8988T (cell line): Measurements from ENCODE around the gene SEPHS1.
"Not testable (repeated sequence)": the region's sequence is repeated elsewhere in the genome, so short reads cannot be mapped to it uniquely, and the experiment has no call there.

ENCODE experiments used
- DNase-seq: peaks from one replicate; pipeline ENCODE4 v3.0.0; 2011

The SEPHS1 gene

DNA sequence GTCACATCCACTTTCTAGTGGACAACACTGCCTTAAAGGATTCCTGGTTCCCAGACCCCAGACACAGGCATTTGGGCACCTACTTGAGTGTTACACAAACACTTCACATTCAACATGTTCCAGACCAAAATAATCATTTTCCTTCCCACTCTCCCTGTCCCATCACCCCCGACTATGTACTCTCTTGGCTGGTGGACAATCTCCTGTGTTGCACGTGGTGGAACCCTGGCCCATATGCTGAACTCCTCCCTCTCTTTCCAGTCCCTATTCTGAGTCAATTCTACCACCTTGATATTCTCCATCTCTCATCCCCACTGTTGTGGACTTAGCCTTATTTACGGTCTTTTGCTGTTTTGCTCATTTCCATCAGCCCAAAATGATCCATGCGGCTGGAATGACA is 8.3 kb upstream of the SEPHS1 start:
- no peak for DNase-seq

DNA sequence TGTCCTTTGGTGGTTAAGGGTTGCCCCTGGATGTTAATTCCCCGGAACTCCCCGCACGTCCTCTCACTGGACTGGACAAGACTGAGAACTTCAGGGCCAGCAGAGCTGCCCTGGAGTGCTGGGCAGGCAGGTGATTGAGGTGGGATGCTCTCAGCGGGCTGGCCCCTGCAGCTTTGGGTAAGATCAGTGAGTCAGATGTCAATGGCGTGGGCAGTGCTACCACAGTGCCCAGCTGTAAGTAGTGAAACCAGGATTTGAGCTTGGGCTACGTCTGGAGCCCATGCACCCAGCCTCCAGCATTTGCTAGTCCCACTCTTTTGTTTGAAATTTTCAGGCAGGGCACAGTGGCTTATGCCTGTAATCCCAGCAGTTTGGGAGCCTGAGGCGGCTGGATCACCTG is 6.7 kb upstream of the SEPHS1 start:
- no peak for DNase-seq

DNA sequence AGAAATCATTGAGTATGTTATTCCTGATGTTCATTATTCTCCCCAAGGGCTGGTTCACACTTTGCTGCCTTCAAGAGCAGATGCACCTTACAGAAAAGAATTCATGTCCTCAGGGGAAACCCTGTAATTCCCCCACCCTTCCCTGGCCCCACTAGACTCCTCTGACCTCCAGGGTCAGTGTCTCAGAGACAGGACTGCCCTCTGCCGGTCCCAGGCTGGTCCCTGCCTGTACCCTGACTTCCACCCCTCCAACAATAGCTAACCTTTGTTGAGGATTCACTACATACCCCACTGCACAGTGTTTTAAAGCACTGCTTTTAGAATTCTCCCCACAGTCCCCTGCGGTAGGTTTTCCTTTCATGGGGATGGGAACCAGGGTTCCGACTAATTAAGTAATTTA is 4.4 kb upstream of the SEPHS1 start:
- DNase-seq: no peak

DNA sequence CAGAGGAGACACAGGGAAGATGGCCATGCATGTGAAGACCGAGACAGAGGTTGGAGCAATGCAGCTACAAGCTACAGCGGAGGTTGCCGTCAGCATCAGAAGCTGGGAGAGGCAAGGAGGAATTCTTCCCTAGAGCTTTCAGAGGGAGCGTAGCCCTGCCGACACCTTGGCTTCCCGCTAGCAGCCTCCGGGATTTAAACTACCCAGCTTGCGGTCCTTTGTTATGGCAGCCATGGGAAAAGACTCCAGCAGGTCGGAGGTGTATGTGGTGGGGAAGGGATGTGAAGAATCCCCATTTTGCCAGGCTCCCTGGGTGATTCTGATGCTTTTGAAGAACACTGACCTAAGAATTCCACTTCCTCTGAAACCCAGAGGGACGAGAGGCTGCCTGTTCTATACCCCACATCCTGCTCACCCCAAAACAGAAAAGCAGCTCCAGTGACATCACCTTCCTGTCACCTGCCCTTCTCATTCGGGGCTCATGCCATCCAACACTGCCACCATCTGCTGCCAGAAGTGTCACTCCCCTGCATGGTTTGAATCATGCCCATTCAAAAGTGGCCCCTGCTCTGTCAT is 3.3 kb upstream of the SEPHS1 start:
- DNase-seq: no peak

DNA sequence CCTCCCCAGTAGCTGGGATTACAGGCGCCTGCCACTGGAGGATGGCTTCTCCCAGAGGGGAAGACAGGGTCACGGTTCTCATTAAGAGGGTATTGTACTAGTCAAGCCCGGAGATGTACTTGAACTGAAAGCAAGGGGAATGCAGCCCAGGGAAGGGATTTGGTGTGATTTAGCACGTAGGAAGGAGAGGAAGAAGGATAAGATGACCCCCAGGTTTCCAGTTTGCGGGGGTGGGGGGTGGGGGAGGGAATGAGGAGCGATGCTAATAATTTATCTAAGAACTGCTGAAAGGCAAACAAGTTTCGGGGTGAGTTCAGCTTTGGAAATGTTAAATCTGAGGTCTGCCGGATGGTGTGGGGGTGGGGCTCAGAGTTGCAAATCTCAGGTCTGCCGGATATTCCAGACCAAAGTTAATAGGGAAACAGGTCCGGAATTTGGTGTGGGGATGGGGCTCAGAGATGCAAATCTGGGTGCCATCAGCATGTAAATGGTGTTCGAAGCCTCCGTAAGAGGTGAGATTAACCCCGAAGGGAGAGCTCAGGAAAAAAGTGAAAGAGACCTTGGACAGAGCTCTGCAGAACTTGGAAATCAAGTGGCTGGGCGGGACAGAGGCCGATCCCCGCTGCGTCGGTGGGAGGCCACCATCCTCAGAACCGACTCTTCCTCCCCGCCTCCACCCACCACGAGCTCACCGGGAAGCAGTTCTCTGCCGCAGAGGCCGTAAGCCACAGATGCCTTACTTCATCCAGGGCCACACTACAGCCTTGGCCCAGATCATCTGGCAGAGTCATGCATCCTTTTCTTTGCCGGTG is 1.6 kb upstream of the SEPHS1 start:
- no peak for DNase-seq

DNA sequence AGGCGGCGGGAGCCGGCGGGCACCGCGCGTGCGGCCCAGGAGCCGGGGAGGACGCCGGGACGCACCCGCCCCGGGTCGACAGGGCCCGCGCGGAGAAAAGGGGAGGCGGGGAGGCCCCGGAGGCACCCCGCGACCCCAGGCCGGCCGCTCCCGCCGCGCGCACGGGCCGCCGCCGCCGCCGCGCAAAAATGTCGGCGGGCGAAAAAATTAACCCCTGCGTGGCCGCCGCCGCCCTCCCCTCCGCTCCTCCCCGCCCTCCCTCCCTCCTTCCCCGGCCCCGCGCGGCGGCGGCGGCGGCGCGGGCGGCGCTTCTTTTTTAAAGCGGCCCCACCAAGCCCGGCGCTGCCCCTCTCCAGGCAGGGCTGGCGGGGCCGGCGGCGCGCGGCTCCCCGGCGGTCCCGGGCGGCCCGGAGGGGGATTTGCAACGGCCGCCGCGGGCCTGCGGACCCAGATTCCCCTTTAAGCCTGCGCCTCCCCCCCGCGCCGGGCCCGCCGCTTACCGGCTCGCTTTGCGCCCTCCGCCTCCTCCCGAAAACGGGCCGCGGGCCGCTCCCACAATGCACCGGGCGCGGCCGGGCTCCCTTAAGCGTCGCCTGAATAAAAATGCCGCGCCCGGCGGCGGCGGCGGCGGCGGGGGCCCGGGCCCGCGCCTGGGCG is 465 bp downstream of the SEPHS1 start:
- DNase-seq: peak; percentile 85

DNA sequence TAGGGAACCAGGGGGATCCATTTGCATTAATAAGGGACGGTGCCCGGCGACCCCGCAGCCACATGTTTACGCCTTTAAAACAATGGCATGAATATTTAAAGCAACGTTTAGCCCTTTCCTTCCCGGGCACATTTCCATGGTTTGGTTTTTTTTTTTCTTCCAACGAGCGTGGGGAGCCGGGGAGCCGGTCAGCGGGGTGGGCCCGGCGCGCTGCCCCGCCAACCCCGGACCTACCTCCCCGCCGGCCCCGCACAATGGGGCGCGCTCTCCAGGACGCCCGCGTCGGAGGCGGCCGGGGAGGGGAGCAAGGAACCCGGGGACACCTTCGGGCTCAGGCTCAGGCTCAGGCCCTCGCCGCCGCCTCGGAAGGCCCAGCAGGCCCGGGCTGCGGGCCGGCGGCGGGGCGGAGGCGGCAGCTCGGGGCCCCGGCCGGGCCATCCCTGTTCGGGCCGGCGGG is 1.0 kb downstream of the SEPHS1 start:
- no peak for DNase-seq

DNA sequence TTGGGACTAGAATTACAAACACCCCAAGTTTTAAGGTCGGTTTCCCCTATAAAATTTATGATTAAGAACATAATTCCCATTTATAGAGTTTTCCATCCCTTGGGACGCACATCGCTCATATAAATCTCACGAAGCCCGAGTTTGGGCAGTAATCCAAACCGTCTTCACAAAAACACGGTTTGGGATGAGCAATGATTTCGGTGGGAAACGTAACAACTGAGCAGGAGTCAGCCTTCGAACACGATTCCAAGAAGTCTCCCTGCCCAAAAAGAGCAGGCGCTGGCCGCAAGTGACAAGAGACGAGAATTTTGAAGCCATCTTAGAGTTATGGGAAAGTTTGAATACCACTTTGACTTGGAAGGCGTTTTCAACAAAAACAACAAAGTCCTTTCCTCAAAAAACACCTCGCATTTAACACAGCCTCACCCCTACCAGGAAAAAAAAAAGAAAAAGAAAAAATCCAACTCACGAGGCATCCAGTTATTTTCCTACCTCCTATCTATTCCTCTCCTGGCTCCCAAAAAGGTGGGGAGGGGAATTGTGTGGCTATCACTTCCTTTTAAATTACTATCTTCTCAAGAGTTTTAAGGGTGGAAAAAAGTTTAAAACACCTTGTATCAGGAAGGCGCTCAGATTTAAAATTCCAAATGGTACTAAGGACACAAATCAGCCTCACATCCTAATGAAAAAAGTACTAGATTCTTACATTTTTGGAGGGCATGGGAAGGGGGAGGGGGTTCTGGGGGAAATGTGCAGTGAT is 1.6 kb downstream of the SEPHS1 start:
- DNase-seq: no peak

DNA sequence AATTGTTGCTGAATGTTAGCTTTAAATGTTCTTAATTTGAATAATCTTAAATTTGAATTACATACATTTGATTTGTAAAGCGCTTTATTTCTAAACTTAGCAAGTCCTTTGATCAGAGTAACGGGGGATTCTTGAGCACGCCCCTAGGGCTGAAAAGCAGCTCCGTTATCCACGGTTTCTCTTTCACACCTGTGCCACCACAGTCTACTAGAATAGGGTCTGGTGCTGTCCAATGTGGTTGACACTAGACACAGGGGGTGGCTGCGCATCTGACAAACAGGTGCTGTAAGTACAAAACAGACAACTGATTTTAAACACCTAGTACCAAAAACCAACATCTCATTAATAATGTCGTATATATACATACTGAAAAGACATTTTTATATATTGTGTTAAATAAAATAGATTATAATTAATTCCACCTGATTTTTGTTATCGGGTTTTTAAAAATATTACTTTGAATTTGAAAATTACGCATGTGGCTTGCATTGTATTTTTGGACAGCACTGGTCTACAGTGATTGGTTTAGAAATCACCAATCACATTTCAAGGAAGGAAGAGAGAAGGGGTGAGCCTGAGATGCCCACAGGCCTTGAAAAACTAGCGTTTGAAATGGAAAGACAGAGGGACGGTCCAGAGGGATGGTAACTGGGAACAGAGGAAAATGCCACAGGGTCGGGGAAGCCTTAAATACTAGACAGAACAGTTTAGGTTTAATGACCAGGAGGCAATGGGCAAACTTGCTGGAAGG is 7.3 kb downstream of the SEPHS1 start:
- no peak for DNase-seq

DNA sequence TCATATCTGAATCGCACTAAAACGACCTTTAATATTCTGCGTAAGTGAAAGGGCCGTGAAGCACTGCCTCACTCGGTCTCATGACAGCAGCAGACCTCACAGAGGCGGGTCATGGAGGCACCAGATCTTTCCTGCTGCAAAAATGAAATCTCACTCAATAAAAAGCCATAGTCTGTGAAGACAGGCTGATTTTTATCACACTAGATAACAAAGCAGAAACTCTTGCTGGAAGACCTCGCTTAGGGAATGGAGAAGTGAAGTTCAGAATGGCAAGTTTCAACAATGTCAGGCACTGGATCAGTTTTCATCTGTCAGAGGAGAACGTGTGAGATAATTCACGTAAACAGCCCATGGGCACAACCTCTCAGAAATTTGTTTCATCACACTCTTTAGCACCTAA is 8.0 kb downstream of the SEPHS1 start:
- DNase-seq: no peak

DNA sequence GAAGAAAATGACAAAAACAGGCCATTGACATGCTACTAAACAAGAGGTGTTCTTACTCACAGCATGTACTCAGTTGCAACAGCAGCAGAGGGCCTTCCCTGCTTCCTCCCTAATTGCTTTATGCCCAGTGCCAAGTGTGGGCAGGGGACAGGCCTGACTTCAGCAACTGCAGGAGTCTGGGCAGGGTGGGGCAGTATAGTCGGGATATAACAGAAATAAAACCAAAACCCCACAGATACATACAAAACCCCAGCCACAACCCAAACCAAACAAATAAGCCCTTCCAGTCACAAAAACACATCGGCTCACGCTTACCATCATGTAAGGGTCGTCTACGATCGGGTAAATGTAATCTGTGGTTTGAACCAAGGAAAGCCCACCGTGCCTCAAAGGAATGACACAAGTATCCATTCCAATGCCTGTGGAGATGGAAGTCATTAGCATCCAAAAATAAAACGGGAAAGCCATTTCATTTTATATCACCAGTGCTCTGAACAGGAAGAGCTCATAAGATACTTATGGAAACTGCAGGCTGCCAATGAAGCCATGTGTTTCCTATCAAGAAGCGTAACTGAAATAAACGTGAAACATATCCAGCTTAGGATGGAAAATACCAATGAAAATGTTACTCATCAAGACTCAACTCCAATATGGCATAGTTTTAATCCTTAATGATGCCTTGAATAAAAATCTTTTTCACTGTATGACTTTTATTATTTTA is 9.5 kb downstream of the SEPHS1 start:
- DNase-seq: no peak

DNA sequence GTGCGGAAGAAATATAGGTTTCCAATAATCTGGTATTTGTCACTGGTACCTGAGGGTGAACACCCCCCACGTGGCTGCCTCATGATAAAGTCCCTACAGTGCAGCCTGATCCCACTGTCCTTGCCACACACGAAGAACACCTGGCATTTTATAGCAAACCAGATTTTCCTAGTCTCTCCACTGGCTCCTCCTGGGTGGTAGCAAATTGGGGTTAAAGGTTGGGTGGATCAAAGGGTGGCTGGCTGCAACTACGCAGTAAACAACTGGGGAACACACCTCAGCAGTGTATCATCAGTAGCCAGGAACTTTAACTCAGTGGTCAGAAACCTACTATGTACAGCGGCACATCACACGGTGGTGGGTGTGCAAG is 10.3 kb downstream of the SEPHS1 start:
- no peak for DNase-seq

DNA sequence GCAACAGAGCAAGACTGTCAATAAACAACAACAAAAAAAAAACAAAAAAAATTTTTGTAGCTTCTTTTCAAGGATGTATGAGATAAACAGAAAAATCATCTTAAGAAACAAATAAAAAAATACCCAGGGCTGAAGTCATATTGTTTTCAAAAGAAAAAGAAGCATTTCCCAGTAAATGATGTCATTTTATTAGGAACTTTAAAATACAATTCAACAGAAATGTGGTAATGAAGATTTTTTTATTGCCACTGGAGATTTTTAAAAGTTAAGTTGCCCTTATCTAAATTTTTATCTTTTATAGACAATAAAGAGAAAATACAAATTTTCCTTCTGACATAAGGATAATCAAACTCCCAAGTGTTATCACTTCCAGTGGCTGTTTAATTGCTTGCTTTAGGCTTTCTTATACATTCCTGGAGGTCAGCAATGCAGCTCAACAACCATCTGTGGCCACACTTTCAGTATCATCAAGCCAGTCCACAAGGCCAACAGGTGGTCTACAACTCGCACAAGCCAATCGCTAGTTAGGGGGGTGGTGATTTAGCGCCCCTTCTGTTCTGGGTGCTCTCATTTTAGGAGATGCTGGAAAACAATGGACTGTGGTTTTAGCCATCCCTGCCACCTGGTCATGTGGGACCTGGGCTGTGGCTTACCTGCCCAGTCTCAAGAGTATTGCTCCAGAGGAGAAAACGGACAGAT is 10.8 kb downstream of the SEPHS1 start:
- DNase-seq: no peak

DNA sequence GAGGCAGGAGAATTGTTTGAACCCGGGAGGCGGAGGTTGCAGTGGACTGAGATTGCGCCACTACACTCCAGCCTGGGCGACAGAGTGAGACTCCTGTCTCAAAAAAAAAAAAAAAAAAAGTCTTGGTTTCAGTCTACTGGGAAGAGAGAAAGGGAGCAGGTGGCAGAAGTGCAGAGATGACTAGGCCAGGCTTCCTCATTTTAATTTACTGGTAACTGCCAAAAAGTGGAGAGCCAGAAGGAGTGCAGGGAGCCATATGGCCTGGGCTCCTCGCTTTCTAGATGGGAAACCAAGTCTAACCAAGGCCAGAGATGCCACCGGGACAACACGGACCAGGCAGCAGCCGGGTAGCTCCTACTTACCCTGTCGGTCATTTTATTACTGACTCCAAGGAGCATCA is 12.2 kb downstream of the SEPHS1 start:
- DNase-seq: no peak

DNA sequence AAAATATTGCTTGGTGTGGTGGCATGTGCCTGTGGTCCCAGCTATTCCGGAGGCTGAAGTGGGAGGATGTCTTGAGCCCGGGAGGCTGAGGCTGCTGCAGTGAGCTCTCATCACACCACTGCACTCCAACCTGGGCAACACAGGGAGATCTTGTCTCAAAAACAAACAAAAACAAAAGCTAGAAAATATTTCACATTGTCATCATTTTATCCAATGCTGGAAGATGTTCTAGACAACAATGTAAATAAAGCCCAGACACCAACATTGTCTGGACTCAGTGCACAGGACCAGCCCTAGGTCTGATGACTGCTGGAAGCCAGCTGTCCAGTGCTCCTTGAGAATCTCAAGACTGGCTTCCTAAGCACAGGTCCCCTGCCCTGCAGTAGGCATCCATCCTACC is 13.5 kb downstream of the SEPHS1 start:
- DNase-seq: no peak

DNA sequence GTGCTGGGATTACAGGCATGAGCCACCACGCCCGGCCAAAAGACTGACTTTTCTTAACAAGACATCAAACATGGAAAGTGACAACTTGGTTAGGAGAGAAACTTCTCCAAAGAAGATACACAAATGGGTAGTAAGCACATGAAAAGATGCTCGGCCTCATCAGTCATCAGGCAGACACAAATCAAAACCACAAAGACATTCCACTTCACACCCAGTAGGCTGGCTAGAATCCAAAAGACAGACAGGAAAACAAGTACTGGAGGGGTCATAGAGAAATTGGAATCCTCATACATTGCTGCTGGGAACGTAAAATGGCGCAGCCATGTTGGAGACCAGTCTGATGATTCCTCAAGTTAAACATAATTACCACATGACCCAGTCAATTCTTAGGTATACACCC is 16.4 kb downstream of the SEPHS1 start:
- DNase-seq: no peak

DNA sequence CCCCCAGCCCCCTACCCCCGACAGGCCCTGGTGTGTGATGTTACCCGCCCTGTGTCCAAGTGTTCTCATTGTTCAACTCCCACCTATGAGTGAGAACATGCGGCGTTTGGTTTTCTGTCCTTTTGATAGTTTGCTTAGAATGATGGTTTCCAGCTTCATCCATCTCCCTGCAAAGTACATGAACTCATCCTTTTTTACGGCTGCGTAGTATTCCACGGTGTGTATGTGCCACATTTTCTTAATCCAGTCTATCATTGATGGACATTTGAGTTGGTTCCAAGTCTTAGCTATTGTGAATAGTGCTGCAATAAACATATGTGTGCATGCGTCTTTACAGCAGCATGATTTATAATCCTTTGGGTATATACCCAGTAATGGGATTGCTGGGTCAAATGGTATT is 17.1 kb downstream of the SEPHS1 start:
- DNase-seq: not testable (repeated sequence)

DNA sequence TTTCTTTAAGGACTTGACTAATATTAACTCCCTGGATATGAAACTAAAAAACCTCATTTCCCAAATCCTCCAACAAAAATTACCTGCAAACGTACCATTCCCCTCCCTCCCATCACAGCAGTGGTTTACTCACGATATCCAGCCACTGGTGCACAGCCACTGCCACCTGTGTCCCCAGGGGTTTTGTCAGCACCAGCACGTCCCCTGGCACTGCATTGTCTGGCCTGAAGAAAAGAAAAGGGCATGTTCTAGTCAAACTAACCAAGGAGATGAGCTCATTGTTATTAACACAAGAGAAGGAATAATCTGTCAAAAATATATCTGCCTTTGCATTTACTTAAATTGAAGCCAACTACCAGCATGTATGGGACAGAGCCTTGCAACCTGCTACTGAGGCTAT is 18.5 kb downstream of the SEPHS1 start:
- no peak for DNase-seq

DNA sequence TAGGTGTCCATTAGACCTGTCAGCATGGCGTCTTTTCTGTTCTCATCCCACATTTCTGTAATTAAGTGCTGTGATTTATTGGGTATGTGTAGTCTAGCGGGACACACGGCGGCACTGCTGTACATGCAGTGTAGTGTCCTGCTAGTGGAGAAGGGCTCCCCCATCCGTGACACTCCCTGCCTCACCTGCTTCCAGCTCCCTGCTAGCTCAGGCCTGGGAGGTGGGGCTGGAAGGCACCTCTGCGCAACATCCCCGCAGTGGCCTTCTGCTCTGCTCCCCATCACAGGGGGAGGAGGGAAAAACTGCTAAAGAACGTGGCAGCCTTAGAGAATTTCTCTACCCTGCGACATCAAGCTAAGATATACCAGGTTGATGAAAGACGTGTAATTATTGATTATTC is 19.5 kb downstream of the SEPHS1 start:
- DNase-seq: no peak

DNA sequence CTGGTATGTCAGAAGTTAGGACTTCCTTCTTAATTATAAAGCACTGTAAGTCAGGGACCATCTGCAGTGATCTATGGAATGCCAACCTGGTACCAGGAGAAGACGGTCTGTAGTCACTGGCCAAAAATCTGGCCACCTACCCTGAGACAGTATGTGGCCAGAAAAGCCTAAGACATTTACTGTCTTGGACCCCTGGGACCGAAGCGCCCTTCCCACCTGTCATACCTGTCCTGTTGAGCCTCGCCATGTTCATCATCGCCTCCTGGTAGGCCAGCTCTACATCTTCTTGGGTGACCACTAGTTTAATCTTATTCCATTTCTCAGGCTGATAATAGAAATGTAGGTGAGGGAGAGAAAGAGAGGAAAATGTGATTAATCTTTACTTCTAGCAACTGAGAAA is 20.0 kb downstream of the SEPHS1 start:
- DNase-seq: no peak

DNA sequence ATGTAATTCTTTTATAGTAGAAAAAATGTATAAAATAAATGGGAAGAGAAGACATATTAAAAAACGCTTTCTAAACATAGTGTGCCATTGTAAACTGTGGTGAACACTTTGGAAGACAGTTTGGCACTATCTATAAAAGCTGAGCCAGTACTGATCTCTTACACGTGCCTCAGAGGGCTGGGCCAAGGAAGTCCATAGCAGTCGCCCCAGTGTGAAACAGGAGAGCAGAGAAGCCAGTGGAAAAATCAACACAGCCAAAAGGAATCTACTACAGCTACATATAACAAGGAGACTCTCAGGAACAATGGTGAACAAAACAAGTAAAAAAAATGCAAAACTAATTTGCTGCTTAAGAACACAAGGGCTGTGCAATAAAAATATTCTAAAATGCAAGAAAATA is 20.6 kb downstream of the SEPHS1 start:
- no peak for DNase-seq
